GM21360 (cell line): ENCODE measurements around the gene SLX4IP.

Experiments used
- ATAC-seq: cut with Tn5 transposase; IDR thresholded peaks from one replicate; pipeline ENCODE4 v1.9.1; 2021; ENCODE audit warnings: mild to moderate bottlenecking, moderate library complexity; ENCODE audit not compliant: unreplicated experiment

Gene SLX4IP

DNA sequence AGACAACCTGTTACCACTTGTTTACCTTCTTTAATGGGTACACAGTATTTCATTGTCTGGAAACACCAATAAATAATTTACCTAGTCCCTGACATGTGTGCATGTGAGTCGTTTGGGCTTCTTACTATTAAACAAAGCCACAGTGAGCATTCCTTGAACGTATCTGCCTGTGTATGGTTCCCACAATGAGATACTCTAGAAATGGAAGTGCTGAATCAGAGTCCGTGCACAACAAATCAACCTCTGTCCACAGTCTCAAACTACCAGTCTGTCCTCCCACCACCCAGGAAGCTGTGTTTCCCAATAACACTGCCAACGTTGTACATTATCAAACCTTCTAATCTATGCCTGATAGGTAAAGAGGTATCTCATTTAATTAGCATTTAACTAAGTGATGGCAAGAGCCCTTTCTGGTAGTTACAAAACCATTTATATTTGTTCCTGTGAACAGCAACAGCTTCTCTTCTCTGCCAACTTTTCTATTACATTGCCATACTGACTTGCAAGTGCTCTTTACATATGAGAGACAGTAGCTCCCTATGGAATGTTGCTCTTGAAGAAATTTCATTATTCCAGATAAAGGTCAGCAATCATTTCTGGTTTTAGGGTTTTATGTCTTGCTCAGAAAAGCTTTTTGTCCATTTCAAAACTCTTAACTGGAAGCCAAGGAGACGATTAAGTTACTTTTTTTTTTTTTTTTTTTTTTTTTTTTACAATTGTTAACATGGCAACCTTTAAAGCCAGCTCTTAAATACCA is 223.9 kb downstream of the SLX4IP start:
- ATAC-seq = no peak

- no peak for ATAC-seq
Observed at GRCh38 chr20:10659651-10660601, 224.8 kb downstream of the SLX4IP start.

DNA sequence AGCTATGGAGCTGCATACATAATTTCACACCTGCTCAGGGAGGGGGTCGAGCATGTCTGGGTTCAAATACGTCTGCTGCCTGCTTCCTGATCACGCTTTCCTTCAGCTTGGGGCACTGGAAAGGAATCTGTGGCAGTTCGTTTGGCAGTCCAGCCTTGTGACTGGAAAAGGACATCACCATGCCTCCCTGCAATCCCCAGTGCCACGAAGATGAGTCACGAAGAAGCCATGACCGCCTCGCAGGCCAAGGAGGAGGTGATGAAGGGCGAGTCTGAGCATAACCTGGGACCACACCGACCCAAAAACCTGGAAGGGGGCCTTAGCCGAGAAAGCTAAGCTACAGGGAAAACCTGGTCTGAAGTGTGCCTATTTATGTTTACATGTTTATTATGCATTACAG is 225.6 kb downstream of the SLX4IP start:
- ATAC-seq = no peak

DNA sequence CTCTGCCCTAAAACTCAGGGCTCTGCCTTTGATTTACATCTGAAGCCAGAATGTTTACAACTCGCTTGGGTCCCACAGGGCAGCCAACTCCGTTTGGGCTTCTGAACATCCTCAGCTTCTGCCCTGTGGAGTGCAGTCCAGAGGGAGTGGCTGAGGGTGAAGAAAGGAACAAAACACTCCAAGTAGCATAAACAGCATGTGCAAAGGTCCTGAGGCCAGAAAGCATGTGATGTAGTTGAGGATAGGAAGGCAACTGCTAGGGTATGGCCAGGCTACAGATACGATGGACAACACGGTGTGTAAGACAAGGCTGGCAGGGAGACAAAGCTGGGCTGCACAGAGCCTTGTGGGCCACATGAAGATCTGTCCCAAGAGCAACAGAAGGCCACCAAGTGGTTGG is 226.2 kb downstream of the SLX4IP start:
- ATAC-seq = no peak

DNA sequence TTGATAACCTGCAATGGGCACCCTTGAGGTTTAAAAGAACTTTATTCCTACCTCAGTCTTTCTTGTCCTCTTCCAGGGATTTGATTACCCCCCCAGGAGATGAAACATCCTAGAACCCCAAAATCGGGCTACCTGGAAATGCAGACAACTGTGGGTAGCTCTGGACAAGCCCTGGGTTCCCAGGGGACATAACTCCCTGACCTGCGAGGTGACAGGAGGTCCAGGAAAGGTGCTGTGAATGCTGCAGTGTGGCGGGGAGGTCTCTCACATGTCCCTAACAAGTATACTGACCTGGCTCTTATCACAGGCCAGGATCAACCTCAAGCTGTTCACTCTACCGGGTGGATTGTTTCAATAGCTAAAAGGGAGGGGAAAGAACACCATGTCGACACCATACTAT is 227.0 kb downstream of the SLX4IP start:
- ATAC-seq = no peak

DNA sequence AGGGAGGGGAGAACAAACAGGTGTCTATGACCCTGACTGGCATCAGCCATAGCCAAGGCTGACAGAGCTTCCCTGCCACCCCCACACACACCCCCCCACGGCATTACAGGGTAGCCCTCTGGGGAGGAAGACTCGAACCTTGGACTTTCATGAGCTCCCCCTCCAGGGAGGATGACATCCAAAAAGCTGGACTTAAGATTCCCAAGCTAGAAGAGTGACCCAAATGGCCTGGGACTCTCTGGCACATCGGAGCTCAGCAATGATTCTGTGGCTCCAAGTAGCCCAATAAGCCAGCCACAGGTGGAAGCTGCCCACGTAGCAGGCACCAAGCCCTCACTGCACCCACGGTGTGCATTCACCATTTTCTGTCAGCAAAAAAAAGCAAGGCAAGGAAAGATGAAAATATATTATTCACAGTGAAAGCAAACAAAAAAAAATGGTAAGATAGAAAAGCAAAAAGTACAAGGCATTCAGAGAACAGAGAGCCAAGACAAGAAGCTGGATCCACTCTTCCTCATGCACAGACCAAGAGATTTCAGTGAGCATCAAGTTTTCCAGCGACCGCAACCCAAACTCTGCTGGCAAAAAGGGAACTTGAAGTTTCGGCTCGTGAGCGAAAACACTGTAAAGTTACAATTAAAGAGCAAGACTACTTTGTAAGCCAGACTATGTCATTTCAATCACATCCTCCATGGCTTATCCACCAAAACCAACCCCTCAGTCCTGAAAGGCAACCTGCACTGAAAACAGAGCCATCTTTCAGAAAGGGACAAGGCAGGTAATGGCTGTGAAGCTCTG is 227.8 kb downstream of the SLX4IP start:
- ATAC-seq = no peak

- ATAC-seq = no peak
Observed at GRCh38 chr20:10663756-10664155, 228.7 kb downstream of the SLX4IP start.

- no peak for ATAC-seq
Observed at GRCh38 chr20:10665027-10665561, 230.0 kb downstream of the SLX4IP start.

GRCh38 chr20:10665791-10666190 is 230.7 kb downstream of the SLX4IP start:
- no peak for ATAC-seq

DNA sequence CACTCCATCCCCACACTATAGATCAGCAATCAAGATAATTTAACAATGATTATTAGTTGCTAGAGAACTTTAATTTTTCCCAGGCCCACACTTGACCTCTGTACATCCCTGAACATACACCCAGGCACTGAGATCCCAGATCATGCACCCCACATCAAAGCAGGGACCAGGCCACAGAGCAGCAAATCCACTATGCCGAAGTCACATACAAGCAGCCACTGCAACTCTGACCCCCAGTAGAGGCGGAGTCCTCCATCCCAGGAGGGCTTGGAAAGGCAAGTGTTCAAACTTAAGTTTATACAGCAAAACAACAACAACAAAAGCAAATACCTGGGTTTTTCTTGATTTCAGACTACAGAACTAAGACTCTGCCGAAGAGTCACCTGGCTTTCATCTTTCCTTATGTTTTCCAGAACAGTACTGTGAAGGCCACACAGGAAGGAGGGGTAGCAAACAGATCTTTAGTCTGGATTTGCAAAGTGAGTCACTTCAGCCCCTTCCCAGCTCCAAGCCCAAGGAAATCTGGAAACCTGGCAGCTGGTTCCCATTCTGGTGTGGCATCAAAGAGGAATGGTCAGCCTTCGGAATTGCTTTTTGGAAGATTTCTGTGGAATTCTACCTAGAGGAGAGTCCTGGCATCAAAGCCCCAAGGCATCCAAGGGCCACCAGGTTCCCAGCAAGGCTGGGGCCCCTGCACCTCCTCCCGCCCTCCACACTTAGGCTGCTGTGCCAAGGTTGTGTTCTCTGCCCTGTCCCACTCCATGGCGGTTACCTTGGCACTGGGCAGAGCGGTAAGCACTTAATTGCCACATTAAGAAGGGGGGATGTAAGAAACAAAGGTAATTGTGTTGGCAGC is 231.3 kb downstream of the SLX4IP start:
- ATAC-seq = no peak

- no peak for ATAC-seq
Observed at GRCh38 chr20:10667077-10667401, 231.9 kb downstream of the SLX4IP start.

GRCh38 chr20:10667560-10668167 is 232.6 kb downstream of the SLX4IP start:
- no peak for ATAC-seq

- no peak for ATAC-seq
Observed at GRCh38 chr20:10668677-10669368, 233.7 kb downstream of the SLX4IP start.

DNA sequence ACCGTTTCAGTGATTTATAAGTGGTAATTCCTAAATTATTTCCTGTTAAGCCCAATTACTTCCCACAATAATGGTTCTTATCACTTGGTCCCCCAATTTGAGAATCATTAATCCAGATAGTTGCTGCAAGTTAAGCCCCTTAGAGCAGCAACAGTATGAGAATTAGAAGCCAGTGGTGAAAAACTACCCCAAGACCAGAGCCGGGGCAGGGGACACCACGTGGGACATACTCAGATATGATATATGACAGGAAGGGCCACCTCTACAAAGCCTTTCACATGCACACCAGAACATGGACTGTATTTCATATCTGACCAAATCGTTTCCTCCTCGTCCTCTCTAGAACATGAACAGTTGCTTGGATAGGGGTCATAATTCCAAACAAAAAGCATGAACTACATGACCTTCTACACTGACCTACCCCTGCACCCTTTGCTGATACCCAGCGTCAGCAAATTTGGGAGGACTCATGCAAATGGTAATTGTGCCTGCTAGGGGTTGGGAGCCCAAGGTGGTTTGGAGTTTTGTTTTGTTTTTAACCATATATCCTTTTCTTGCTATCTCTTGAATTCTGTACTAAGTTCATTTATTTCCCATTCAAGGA is 234.8 kb downstream of the SLX4IP start:
- ATAC-seq = no peak

GRCh38 chr20:10670501-10671220 is 235.6 kb downstream of the SLX4IP start:
- peak; percentile 32 for ATAC-seq

- peak; percentile 36 for ATAC-seq
Observed at GRCh38 chr20:10671221-10671918, 236.3 kb downstream of the SLX4IP start.

- ATAC-seq = no peak
Observed at GRCh38 chr20:10671919-10672623, 237.0 kb downstream of the SLX4IP start.
